ENCODE results near the gene LIPC. TPM values are rescaled to one million over a fixed set of nuclear protein-coding genes. Genes with fewer than 3 reads are reported as not detected.

LIPC gene
- total and polyA plus RNA-seq, 2 experiments from 2014 or later, result 0.43 to 0.63 TPM

DNA sequence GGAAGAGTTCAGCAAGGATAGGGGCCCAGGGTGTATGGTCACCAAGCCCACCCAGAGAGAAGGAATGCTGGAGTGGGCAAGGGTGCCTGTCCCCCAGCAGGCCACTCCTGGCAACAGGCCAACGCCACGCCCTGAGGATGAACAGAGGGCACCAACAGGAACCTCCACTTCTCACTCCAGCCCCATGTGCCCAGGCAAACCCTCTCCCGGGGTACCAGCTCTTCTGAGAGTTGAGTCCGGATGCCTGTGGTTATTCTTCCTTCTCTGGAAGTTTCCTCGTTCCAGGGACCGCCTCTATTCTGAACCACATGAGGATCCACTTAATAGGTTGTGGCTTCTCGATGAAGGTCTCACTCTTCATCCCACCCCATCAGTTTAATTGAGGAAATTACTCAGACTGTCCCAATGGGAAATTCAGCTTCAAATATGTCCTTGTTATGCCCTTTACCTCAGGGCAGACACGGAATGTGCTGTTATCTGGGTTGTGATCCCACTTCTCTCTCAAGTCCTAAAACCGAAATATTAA lies 114.3 kb downstream of the LIPC start:
- Histone ChIP-seq H3K9me2 (ENCODE audit: insufficient read depth) (no peaks in the 10 kb centered on the region), H3K4me2 (ENCODE audit: unreplicated experiment) (peak overlapping the region; percentile 73), H3K27me3 (replicated peaks; ENCODE audit: insufficient read depth) (no peaks in the 10 kb centered on the region), H2AFZ (no peak overlapping the region), H3F3A (ENCODE audit: insufficient read depth) (peaks cover 17% of the 10 kb centered on the region), H3K4me3 (no peak overlapping the region), H4K20me1 (ENCODE audit: insufficient read depth) (no peaks in the 10 kb centered on the region), H3K36me3 (ENCODE audit: low read depth) (no peaks in the 10 kb centered on the region), H3K27ac (no peak overlapping the region), H3K79me2 (ENCODE audit: insufficient read depth) (no peaks in the 10 kb centered on the region), H3K9me3 (ENCODE audit: low read depth) (no peaks in the 10 kb centered on the region), H3K4me1 (ENCODE audit: insufficient read depth) (peaks cover 26% of the 10 kb centered on the region), H3K9ac (no peak overlapping the region)
- no peak for DNase-seq
- in situ Hi-C loops (cut with MboI), result no loop called here
- TF ChIP-seq EZH2 (IDR thresholded peaks at IDR 0.05; ENCODE audit: insufficient read depth, poor library complexity, severe bottlenecking) (no peak), EZH2phosphoT487 (IDR thresholded peaks at IDR 0.05; ENCODE audit: insufficient read depth, low read depth) (no peak)
- 77 to 81% methylated on average over 9 of the region's 9 CpGs for WGBS, 2 experiments (ENCODE audit: low coverage in 1 of 2, low lambda C conversion rate in 2 of 2, missing lambda C conversion rate in 2 of 2)

GRCh38 chr15:58546635-58547627 lies 115.1 kb downstream of the LIPC start:
- H3K36me3 ChIP-seq (ENCODE audit: low read depth), result no peaks in the 10 kb centered on the region
- no peak overlapping the region for H2AFZ ChIP-seq
- H3K27me3 ChIP-seq (replicated peaks; ENCODE audit: insufficient read depth), result no peaks in the 10 kb centered on the region
- WGBS, 2 experiments (ENCODE audit: low coverage in 1 of 2, low lambda C conversion rate in 2 of 2, missing lambda C conversion rate in 2 of 2), result 40 to 44% methylated on average over 13 of the region's 13 CpGs
- peaks cover 31% of the 10 kb centered on the region for H3K4me1 ChIP-seq (ENCODE audit: insufficient read depth)
- DNase-seq, result peak; percentile 98
- no peaks in the 10 kb centered on the region for H3K9me3 ChIP-seq (ENCODE audit: low read depth)
- H3K27ac ChIP-seq, result peak overlapping the region; percentile 82
- H3K79me2 ChIP-seq (ENCODE audit: insufficient read depth), result no peaks in the 10 kb centered on the region
- H3K4me2 ChIP-seq (ENCODE audit: unreplicated experiment), result peak overlapping the region; percentile 73
- H3K4me3 ChIP-seq, result peak overlapping the region; percentile 24; the same call in 1 of the 2 replicates
- no peaks in the 10 kb centered on the region for H3K9me2 ChIP-seq (ENCODE audit: insufficient read depth)
- peaks cover 22% of the 10 kb centered on the region for H3F3A ChIP-seq (ENCODE audit: insufficient read depth)
- H4K20me1 ChIP-seq (ENCODE audit: insufficient read depth), result no peaks in the 10 kb centered on the region
- H3K9ac ChIP-seq, result peak overlapping the region; percentile 54
- TF ChIP-seq EZH2phosphoT487 (IDR thresholded peaks at IDR 0.05; ENCODE audit: insufficient read depth, low read depth), result no peak
- no peak for TF ChIP-seq EZH2 (IDR thresholded peaks at IDR 0.05; ENCODE audit: insufficient read depth, poor library complexity, severe bottlenecking)
- in situ Hi-C loops (cut with MboI), result no loop called here

DNA sequence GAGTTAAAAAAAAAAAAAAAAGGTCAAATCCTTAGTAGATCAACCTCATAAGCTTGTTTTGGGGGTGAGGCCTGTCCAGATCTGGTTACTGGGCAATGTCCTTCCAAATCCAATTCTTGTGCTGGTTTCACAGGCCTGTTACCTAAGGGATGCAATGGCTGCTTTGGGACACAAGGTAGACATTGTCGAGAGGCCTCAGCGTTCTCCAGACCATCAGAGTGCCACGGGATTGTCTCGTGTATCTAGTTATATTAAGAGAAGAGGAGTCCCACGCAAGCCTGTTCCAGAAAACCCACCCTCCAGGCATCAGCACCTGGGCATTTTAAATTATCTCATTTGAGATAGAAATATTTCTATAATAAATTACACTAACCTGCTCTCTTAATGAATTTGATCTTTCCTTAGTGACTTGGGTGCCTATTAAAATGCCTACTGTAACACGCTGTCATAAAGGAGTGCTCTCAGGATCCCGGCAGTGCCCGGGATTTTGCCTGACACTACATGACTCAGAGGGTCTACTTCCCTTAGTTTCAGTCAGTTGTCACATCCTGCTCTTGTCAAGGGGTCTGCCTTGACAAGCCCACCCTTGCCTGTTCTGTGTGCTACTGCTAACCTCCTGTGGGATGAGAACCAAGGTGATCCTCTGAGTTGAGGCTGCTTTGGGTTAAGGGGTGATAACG lies 116.0 kb downstream of the LIPC start:
- Histone ChIP-seq H3K9me3 (ENCODE audit: low read depth) (no peaks in the 10 kb centered on the region), H3K9me2 (ENCODE audit: insufficient read depth) (no peaks in the 10 kb centered on the region), H4K20me1 (ENCODE audit: insufficient read depth) (no peaks in the 10 kb centered on the region), H3K27ac (peak overlapping the region; percentile 56), H3K4me2 (ENCODE audit: unreplicated experiment) (peak overlapping the region; percentile 73), H3K9ac (no peak overlapping the region), H3K36me3 (ENCODE audit: low read depth) (no peaks in the 10 kb centered on the region), H3K79me2 (ENCODE audit: insufficient read depth) (no peaks in the 10 kb centered on the region), H3K27me3 (replicated peaks; ENCODE audit: insufficient read depth) (no peaks in the 10 kb centered on the region), H3F3A (ENCODE audit: insufficient read depth) (peaks cover 22% of the 10 kb centered on the region), H3K4me1 (ENCODE audit: insufficient read depth) (peaks cover 39% of the 10 kb centered on the region), H3K4me3 (no peak overlapping the region), H2AFZ (no peak overlapping the region)
- in situ Hi-C loops (cut with MboI), result no loop called here
- TF ChIP-seq EZH2phosphoT487 (IDR thresholded peaks at IDR 0.05; ENCODE audit: insufficient read depth, low read depth) (no peak), EZH2 (IDR thresholded peaks at IDR 0.05; ENCODE audit: insufficient read depth, poor library complexity, severe bottlenecking) (no peak)
- DNase-seq, result no peak
- WGBS, 2 experiments (ENCODE audit: low coverage in 1 of 2, low lambda C conversion rate in 2 of 2, missing lambda C conversion rate in 2 of 2), result 85 to 92% methylated on average over 9 of the region's 9 CpGs

DNA sequence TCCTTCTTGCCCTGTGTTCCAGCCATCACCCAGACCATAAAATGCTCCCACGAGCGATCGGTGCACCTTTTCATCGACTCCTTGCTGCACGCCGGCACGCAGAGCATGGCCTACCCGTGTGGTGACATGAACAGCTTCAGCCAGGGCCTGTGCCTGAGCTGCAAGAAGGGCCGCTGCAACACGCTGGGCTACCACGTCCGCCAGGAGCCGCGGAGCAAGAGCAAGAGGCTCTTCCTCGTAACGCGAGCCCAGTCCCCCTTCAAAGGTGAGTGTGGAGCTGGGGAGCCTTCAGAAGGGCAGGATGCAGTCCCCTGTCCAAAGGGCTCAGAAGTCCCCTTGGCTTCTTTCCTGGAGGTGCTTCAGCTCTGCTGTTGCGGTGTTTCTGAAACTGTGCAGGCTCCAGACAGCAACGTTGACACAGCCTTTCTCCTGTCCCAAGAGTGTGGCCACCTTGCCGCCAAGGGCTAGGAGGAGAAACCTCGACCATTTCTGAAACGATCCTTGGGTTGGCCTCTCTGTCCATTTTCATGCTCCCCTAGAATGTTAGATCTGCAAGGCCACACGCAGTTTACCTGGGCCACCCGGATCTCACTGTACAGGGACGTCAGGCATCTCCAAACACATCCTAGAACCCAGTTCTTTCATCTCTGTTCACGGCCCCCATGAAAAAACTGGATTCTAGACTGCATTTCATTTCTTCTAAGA lies 116.7 kb downstream of the LIPC start:
- in situ Hi-C loops (cut with MboI), result no loop called here
- no peak for DNase-seq
- Histone ChIP-seq H3K9ac (no peak overlapping the region), H4K20me1 (ENCODE audit: insufficient read depth) (no peaks in the 10 kb centered on the region), H3F3A (ENCODE audit: insufficient read depth) (peaks cover 22% of the 10 kb centered on the region), H3K36me3 (ENCODE audit: low read depth) (no peaks in the 10 kb centered on the region), H3K4me3 (no peak overlapping the region), H3K9me3 (ENCODE audit: low read depth) (no peaks in the 10 kb centered on the region), H3K4me1 (ENCODE audit: insufficient read depth) (peaks cover 40% of the 10 kb centered on the region), H3K27me3 (replicated peaks; ENCODE audit: insufficient read depth) (no peaks in the 10 kb centered on the region), H3K27ac (no peak overlapping the region), H3K79me2 (ENCODE audit: insufficient read depth) (no peaks in the 10 kb centered on the region), H3K9me2 (ENCODE audit: insufficient read depth) (no peaks in the 10 kb centered on the region), H3K4me2 (ENCODE audit: unreplicated experiment) (no peak overlapping the region), H2AFZ (no peak overlapping the region)
- WGBS, 2 experiments (ENCODE audit: low coverage in 1 of 2, low lambda C conversion rate in 2 of 2, missing lambda C conversion rate in 2 of 2), result 97% methylated on average over 25 of the region's 26 CpGs
- TF ChIP-seq EZH2 (IDR thresholded peaks at IDR 0.05; ENCODE audit: insufficient read depth, poor library complexity, severe bottlenecking), result no peak
- no peak for TF ChIP-seq EZH2phosphoT487 (IDR thresholded peaks at IDR 0.05; ENCODE audit: insufficient read depth, low read depth)

All from GM23248 (cell line).